Stomach (tissue), 4 donors: ENCODE measurements around the gene IRF4.

Experiments
- CTCF ChIP-seq, 7 experiments: fragments of 450-650 bp in 4 of 7; fragments of 200-600 bp in 3 of 7; sonication (generic) in 3 of 7; IDR thresholded peaks; one replicate each; pipeline ENCODE4 v1.5.1; 2016 to 2019; ENCODE audit warnings: antibody characterized with exemption in 7 of 7, control low read depth in 2 of 7, mild to moderate bottlenecking in 1 of 7
- EP300 ChIP-seq: sonication (generic); formaldehyde crosslinking; IDR thresholded peaks from one replicate; pipeline ENCODE4 v1.6.1; 2017; ENCODE audit warnings: antibody characterized with exemption
- POLR2AphosphoS5 ChIP-seq, 3 donors: sonication (generic); formaldehyde crosslinking; IDR thresholded peaks; one replicate each; pipeline ENCODE4 v1.6.1; 2016; ENCODE audit warnings: antibody characterized with exemption in 3 of 3

GRCh38 chr6:456358-456867, 64.9 kb downstream of the IRF4 start:
- TF ChIP-seq EP300: no peak
- no peak for TF ChIP-seq CTCF (IDR thresholded peaks at IDR 0.05)
- no peak for TF ChIP-seq POLR2AphosphoS5 (IDR thresholded peaks at IDR 0.05)
